GM10847 (cell line): Measurements from ENCODE around the gene OPRPN.

Source experiments
- POLR2A ChIP-seq: IDR thresholded peaks from 2 replicates; pipeline ENCODE4 v1.6.1; 2011; ENCODE audit not compliant: insufficient read length; ENCODE audit errors: extremely low read depth

The OPRPN gene

DNA sequence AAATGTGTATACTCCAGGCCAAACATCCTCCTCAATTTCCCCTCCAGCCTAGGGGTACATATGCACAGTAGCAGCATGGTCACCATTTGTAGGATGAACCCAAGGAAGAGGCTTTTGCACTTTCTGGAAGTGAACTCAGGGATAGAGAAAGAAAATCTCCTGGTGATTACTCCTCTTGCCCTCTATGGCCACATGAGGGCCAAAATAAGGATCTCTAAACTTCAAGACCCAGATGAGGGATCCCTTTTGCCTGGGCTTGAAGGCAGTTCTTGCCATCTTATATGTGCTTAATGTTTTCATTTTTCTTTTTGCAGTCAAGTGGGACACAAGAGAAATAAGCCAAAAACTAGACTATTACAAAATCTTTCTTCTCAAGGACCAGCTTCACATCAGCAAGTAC is 44.7 kb downstream of the OPRPN start:
- TF ChIP-seq POLR2A: no peak

DNA sequence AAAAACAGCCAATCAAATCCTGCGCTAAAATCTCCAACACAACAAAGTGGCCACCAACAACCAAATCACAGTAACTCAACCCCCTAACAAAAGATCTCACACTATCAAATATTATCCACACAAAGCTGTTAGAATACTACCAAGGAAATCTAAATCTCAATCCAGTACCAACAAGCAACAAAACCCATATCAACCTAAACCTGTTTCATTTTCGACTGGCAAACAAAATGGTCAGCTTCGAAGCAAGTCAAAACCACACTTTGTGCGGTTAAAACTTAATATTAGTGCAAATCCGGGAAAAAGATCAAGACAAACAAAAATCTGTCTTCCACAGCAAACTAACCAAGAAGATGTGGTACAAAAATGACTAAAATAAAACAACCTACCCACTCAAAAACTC is 45.6 kb downstream of the OPRPN start:
- TF ChIP-seq POLR2A: no peak

DNA sequence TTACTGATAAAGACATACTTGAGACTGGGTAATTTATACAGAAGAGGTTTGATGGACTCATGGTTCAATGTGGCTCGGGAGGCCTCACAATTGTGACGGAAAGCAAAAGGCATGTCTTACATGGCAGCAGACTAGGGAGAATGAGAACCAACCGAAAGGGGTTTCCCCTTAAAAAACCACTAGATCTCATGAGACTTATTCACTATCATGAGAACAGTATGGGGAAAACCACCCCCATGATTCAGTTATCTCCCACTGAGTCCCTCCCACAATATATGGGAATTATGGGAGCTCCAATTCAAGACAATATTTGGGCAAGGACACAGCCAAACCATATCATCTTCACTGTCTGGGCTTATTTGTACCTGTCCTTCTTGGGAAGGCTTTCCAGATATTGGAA is 51.5 kb downstream of the OPRPN start:
- TF ChIP-seq POLR2A: no peak

DNA sequence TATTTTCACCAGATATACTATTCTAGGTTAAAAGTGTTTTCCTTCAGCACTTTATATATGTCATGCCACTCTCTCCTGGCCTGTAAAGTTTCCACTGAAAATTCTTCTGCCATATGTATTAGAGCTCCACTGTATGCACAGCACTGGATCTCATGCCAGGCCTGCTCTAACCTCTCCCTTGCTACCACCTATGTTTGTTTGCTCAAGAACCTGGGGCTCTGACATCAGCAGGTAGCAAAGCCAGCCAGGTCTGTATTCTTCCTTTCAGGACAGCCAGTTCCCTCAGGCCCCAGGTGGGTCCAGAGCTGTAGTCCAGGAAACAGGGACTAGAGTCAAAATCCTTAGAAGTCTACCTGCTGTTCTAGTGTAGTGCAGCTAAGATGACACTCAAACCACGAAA is 55.2 kb downstream of the OPRPN start:
- no peak for TF ChIP-seq POLR2A
